Measurements from ENCODE around the gene DPPA5. TPM values are rescaled to one million over a fixed set of nuclear protein-coding genes. Genes with fewer than 3 reads are reported as not detected.
"Not testable (repeated sequence)": the region's sequence is repeated elsewhere in the genome, so short reads cannot be mapped to it uniquely, and the experiment has no call there.

DPPA5 gene
- total RNA-seq, 1 donor from 2014 or later: not detected

GRCh38 chr6:73329201-73329600, 24.9 kb downstream of the DPPA5 start:
- Mint-ChIP-seq H3K27me3 (peaks cover 8% of the 10 kb centered on the region), H3K27ac (no peak overlapping the region), H3K9me3 (ENCODE audit: low read depth) (no peaks in the 10 kb centered on the region), H3K36me3 (ENCODE audit: insufficient read depth) (no peaks in the 10 kb centered on the region), H3K4me3 (ENCODE audit: low read depth) (no peak overlapping the region), H3K4me1 (ENCODE audit: low read depth) (no peaks in the 10 kb centered on the region)
- no peak for DNase-seq (ENCODE audit: low spot score, unreplicated experiment)
- TF ChIP-seq CTCF (IDR thresholded peaks at IDR 0.05; ENCODE audit: unreplicated experiment): no peak

- Mint-ChIP-seq H3K4me1 (ENCODE audit: low read depth) (no peaks in the 10 kb centered on the region), H3K9me3 (ENCODE audit: low read depth) (no peaks in the 10 kb centered on the region), H3K27me3 (peaks cover 8% of the 10 kb centered on the region), H3K36me3 (ENCODE audit: insufficient read depth) (no peaks in the 10 kb centered on the region), H3K27ac (no peak overlapping the region), H3K4me3 (ENCODE audit: low read depth) (no peak overlapping the region)
- no peak for TF ChIP-seq CTCF (IDR thresholded peaks at IDR 0.05; ENCODE audit: unreplicated experiment)
- no peak for DNase-seq (ENCODE audit: low spot score, unreplicated experiment)
These were observed 25.3 kb downstream of the DPPA5 start for GRCh38 chr6:73328790-73329189.

- H3K4me3 Mint-ChIP-seq (ENCODE audit: low read depth): no peak overlapping the region
- H3K9me3 Mint-ChIP-seq (ENCODE audit: low read depth): peaks cover 3% of the 10 kb centered on the region
- no peak for TF ChIP-seq CTCF (IDR thresholded peaks at IDR 0.05; ENCODE audit: unreplicated experiment)
- no peaks in the 10 kb centered on the region for H3K36me3 Mint-ChIP-seq (ENCODE audit: insufficient read depth)
- H3K27ac Mint-ChIP-seq: no peak overlapping the region
- H3K27me3 Mint-ChIP-seq: peaks cover 6% of the 10 kb centered on the region
- no peaks in the 10 kb centered on the region for H3K4me1 Mint-ChIP-seq (ENCODE audit: low read depth)
- DNase-seq (ENCODE audit: low spot score, unreplicated experiment): no peak
These were observed 28.4 kb downstream of the DPPA5 start for GRCh38 chr6:73325656-73326055.

- no peak for TF ChIP-seq CTCF (IDR thresholded peaks at IDR 0.05; ENCODE audit: unreplicated experiment)
- H3K9me3 Mint-ChIP-seq (ENCODE audit: low read depth): peaks cover 9% of the 10 kb centered on the region
- DNase-seq (ENCODE audit: low spot score, unreplicated experiment): no peak
- H3K4me3 Mint-ChIP-seq (ENCODE audit: low read depth): no peak overlapping the region
- no peak overlapping the region for H3K27ac Mint-ChIP-seq
- H3K36me3 Mint-ChIP-seq (ENCODE audit: insufficient read depth): no peaks in the 10 kb centered on the region
- no peaks in the 10 kb centered on the region for H3K4me1 Mint-ChIP-seq (ENCODE audit: low read depth)
- peaks cover 3% of the 10 kb centered on the region for H3K27me3 Mint-ChIP-seq
These were observed 30.8 kb downstream of the DPPA5 start for GRCh38 chr6:73323323-73323722.

- Mint-ChIP-seq H3K27me3 (no peaks in the 10 kb centered on the region), H3K27ac (no peak overlapping the region), H3K9me3 (ENCODE audit: low read depth) (peaks cover 43% of the 10 kb centered on the region), H3K4me3 (ENCODE audit: low read depth) (no peak overlapping the region), H3K36me3 (ENCODE audit: insufficient read depth) (peaks cover 14% of the 10 kb centered on the region), H3K4me1 (ENCODE audit: low read depth) (peaks cover 3% of the 10 kb centered on the region)
- TF ChIP-seq CTCF (IDR thresholded peaks at IDR 0.05; ENCODE audit: unreplicated experiment): no peak
- DNase-seq (ENCODE audit: low spot score, unreplicated experiment): no peak
These were observed 39.2 kb downstream of the DPPA5 start for GRCh38 chr6:73314577-73315492.

GRCh38 chr6:73310503-73310845, 43.6 kb downstream of the DPPA5 start:
- not testable (repeated sequence) for DNase-seq (ENCODE audit: low spot score, unreplicated experiment); H3K27me3 Mint-ChIP-seq
- Mint-ChIP-seq H3K4me3 (ENCODE audit: low read depth) (peak overlapping the region; percentile 97), H3K36me3 (ENCODE audit: insufficient read depth) (peaks cover 21% of the 10 kb centered on the region), H3K27ac (peak overlapping the region; percentile 98), H3K9me3 (ENCODE audit: low read depth) (peaks cover 20% of the 10 kb centered on the region), H3K4me1 (ENCODE audit: low read depth) (peaks cover 16% of the 10 kb centered on the region)

Measured in progenitor cell of endocrine pancreas (in vitro differentiated cells).